Lung (tissue), 12 donors: ENCODE results near the gene JMJD8. TPM values are rescaled to one million over a fixed set of nuclear protein-coding genes. Genes with fewer than 3 reads are reported as not detected.

Source experiments
- ATAC-seq: fragments of 200-7000 bp; cut with Tn5 transposase; one replicate; pipeline ENCODE4 v1.9.1; 2020; ENCODE audit warnings: moderate number of reproducible peaks; ENCODE audit not compliant: insufficient read depth, low FRiP score
- DNase-seq, 3 donors: peaks; one replicate each; pipeline ENCODE4 v3.0.0-alpha.2; 2013 to 2017
- H3K27ac ChIP-seq, 2 donors: one replicate each; pipeline ENCODE4 v1.5.1; 2013; ENCODE audit warnings: mild to moderate bottlenecking in 2 of 2, moderate library complexity in 2 of 2, control low read depth in 1 of 2, inconsistent platforms in 1 of 2, low read depth in 1 of 2, low read length in 1 of 2
- H3K27me3 ChIP-seq, 3 donors: one replicate each; pipeline ENCODE4 v1.5.1; 2013; ENCODE audit warnings: low read length in 2 of 3; ENCODE audit not compliant: control insufficient read depth in 3 of 3, insufficient read depth in 3 of 3
- H3K36me3 ChIP-seq, 4 donors: one replicate each; pipeline ENCODE4 v1.5.1; 2013; ENCODE audit warnings: low read length in 4 of 4, mild to moderate bottlenecking in 1 of 4, moderate library complexity in 1 of 4; ENCODE audit not compliant: control insufficient read depth in 4 of 4, insufficient read depth in 4 of 4
- H3K4me1 ChIP-seq, 5 donors: one replicate each; pipeline ENCODE4 v1.5.1; 2013; ENCODE audit warnings: low read length in 5 of 5, mild to moderate bottlenecking in 2 of 5, moderate library complexity in 1 of 5; ENCODE audit not compliant: control insufficient read depth in 5 of 5, insufficient read depth in 5 of 5
- H3K4me3 ChIP-seq: one replicate; pipeline ENCODE4 v1.5.1; 2013; ENCODE audit warnings: mild to moderate bottlenecking, control low read depth, moderate library complexity
- H3K9ac ChIP-seq, 2 donors: one replicate each; pipeline ENCODE4 v1.5.1; 2013; ENCODE audit warnings: low read length in 2 of 2, control low read depth in 1 of 2; ENCODE audit not compliant: insufficient read depth in 1 of 2
- H3K9me3 ChIP-seq, 4 donors: one replicate each; pipeline ENCODE4 v1.5.1; 2013; ENCODE audit warnings: low read length in 3 of 4, mild to moderate bottlenecking in 1 of 4, moderate library complexity in 1 of 4; ENCODE audit not compliant: control insufficient read depth in 4 of 4, insufficient read depth in 3 of 4
- WGBS, 2 donors: extraction: QIAGEN DNeasy Blood & Tissue Kit; methylation state at CpG; one replicate each; pipeline ENCODE4 v1.1.7; 2013; 5-methylcytosine and 5-hydroxymethylcytosine counted together
- polyA plus RNA-seq, 2 donors: library from polyadenylated mRNA; stranded (reverse); fragments of 200-250 nt; gene quantifications; one replicate each; pipeline ENCODE4 v1.2.1, GENCODE V29; 2013
- total RNA-seq, 2 donors: library from RNA; depleted of rRNA in 1 of 2; stranded (reverse); fragments of >200 nt in 1 of 2; gene quantifications; one replicate each; pipeline ENCODE4 v1.2.1, GENCODE V29; 2014 to 2021
- TF ChIP-seq, protein P1 (sequence below): IDR thresholded peaks from 2 replicates; pipeline ENCODE4 v1.5.1; 2012; ENCODE audit warnings: mild to moderate bottlenecking; ENCODE audit errors: control extremely low read depth, extremely low read depth
- donor health status: control.
- donor health status: control.
- donor health status: Bipolar disorder and iron deficiency.
- donor health status: healthy.
- donor health status: DM: yes; HTN: yes; CAD: no.

The JMJD8 gene
- total and polyA plus RNA-seq, 4 donors = 32.5 to 90.3 (median 57.9) TPM

DNA sequence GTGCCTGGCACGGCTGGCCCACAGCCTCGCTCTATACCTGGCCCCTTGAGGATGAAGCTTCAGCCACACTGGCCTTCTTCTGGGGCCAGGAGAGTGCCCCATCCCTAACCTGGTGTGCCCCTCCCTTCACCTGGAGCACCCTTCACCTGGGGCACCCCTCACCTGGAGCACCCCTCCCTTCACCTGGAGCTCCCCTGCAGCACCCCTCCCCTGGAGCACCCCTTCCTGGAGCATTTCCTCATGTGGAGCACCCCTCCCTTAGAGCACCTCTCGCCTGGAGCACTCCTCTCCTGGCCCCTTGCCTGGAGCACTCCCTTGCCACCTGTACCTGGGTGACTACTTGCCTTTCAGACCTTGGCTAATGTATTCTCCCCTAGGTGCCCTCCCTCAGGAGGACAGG lies 23.9 kb upstream of the JMJD8 start:
- Histone ChIP-seq H3K9ac (no peak overlapping the region), H3K27ac (no peak overlapping the region), H3K27me3 (peaks cover 11 to 49% (median 28%) of the 10 kb centered on the region in 3 donors), H3K9me3 (peaks cover 0 to 5% (median 0%) of the 10 kb centered on the region in 4 donors), H3K4me3 (no peak overlapping the region), H3K4me1 (no peaks in the 10 kb centered on the region), H3K36me3 (no peaks in the 10 kb centered on the region)
- DNase-seq (no peak), ATAC-seq (no peak)
- 58 to 63% methylated on average over 3 of the region's 3 CpGs for WGBS, 2 donors
- TF ChIP-seq, protein P1, sequence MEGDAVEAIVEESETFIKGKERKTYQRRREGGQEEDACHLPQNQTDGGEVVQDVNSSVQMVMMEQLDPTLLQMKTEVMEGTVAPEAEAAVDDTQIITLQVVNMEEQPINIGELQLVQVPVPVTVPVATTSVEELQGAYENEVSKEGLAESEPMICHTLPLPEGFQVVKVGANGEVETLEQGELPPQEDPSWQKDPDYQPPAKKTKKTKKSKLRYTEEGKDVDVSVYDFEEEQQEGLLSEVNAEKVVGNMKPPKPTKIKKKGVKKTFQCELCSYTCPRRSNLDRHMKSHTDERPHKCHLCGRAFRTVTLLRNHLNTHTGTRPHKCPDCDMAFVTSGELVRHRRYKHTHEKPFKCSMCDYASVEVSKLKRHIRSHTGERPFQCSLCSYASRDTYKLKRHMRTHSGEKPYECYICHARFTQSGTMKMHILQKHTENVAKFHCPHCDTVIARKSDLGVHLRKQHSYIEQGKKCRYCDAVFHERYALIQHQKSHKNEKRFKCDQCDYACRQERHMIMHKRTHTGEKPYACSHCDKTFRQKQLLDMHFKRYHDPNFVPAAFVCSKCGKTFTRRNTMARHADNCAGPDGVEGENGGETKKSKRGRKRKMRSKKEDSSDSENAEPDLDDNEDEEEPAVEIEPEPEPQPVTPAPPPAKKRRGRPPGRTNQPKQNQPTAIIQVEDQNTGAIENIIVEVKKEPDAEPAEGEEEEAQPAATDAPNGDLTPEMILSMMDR = no peak

DNA sequence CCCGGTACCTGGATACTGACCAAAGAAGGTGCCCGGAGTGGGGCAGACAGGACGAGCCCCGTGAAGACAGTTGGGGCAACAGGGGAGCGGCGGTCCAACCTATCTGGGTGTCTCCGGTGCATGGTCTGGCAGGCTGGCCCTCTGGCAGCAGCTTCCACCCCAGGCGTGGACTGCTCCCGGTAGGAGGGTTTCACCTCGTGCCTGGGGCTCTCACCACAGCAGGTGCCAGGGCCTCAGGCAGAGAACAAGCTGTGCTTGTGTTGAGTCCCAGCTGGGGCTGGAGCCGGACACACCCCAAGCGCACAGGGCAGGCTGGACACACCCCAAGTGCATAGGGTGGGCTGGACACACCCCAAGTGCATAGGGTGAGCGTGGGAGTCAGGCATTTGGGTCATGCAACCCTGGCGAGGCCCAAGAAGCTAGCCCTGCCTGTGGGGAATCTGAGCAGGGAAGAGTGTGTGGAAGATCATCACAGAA lies 23.0 kb upstream of the JMJD8 start:
- Histone ChIP-seq H3K9me3 (peaks cover 0 to 5% (median 0%) of the 10 kb centered on the region in 4 donors), H3K27ac (no peak overlapping the region), H3K4me1 (no peaks in the 10 kb centered on the region), H3K27me3 (peaks cover 11 to 59% (median 32%) of the 10 kb centered on the region in 3 donors), H3K4me3 (no peak overlapping the region), H3K36me3 (no peaks in the 10 kb centered on the region), H3K9ac (no peak overlapping the region)
- 37 to 55% methylated on average over 14 of the region's 14 CpGs for WGBS, 2 donors
- TF ChIP-seq, protein P1 = no peak
- ATAC-seq (no peak), DNase-seq (no peak)

DNA sequence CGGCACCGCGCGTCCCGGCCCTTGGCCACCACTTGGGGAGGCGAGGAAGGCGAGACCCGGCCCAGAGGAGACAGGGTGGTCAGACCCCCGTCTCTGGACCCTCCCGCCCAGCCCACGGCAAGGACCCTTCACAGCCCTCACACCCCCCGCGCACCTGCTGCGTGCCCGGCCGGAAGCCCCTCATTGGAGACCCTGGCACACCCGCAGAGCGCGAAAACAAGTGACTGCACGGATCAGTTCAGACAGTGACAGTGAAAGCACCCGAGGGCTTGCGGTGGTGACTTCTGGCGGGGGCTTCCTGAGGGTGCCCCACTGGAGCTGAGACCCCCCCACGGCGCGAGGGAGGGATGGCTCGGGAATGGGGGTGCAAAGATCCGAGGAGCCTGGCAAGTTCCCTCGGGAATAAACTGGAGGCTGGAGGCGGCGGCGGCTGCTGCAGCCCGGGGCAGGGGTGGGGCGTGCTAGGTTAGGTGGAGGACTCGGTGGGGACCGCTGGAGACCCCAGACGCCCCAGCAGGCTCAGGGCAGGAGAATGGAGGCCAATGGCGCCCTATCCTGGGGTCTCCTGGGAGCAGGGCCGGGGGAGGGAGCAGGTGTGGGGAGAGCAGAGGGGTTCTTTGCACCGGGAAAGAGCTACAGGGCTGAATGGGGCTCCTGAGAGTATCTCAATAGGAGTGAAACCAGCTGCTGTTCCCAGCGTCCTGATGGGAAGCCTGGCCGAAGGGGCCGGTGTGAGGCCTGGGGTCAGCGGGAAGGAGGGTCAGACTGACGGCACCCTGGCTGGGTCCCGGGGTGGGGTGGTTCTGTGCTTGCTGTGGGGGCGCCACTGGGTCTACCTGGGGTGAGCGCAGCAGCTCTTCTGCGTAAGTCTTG lies 22.3 kb upstream of the JMJD8 start:
- Histone ChIP-seq H3K27me3 (peaks cover 11 to 64% (median 38%) of the 10 kb centered on the region in 3 donors), H3K4me1 (no peaks in the 10 kb centered on the region), H3K27ac (no peak overlapping the region), H3K36me3 (no peaks in the 10 kb centered on the region), H3K4me3 (no peak overlapping the region), H3K9me3 (peaks cover 0 to 5% (median 0%) of the 10 kb centered on the region in 4 donors), H3K9ac (no peak overlapping the region)
- TF ChIP-seq, protein P1 = no peak
- no peak for DNase-seq
- ATAC-seq = no peak
- WGBS, 2 donors = 5 to 7% methylated on average over 42 to 49 of the region's 49 CpGs
